AG09319 (cell line): ENCODE results near the gene HLCS.

ENCODE experiments used
- DNase-seq: peaks from one replicate; pipeline ENCODE4 v3.0.0-alpha.2; 2010; ENCODE audit warnings: low read depth; ENCODE audit errors: extremely low read depth
- CTCF ChIP-seq: IDR thresholded peaks from 2 replicates; pipeline ENCODE4 v1.5.1; 2011; ENCODE audit warnings: low read depth, mild to moderate bottlenecking, inconsistent platforms, low read length, moderate library complexity

Gene HLCS

DNA sequence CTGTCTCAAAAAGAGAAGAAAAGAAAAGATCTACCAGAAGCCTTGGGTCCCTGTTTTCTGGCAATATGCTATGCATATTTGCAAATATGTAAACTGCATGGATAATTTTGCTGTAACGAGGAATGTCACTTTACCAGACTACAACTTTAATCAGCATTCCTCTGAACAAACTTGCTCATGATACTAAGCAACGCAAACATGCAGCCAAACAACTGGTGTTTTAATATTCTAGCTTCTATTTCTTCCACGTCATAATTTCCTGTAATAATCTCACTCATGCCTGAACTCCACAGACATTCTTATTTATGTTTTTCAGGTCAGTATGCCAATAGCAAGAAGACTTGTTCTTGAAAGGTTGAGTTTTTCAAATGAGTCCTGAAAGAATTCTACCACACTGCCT, 153.4 kb downstream of the HLCS start:
- no peak for TF ChIP-seq CTCF
- peak; percentile 16 for DNase-seq

GRCh38 chr21:36811762-36812161, 154.7 kb downstream of the HLCS start:
- no peak for DNase-seq
- no peak for TF ChIP-seq CTCF

GRCh38 chr21:36810443-36810842, 156.0 kb downstream of the HLCS start:
- no peak for TF ChIP-seq CTCF
- DNase-seq = no peak

- DNase-seq = no peak
- no peak for TF ChIP-seq CTCF
These were observed 159.0 kb downstream of the HLCS start for GRCh38 chr21:36807422-36807928.

GRCh38 chr21:36806103-36806502, 160.4 kb downstream of the HLCS start:
- no peak for DNase-seq
- no peak for TF ChIP-seq CTCF

DNA sequence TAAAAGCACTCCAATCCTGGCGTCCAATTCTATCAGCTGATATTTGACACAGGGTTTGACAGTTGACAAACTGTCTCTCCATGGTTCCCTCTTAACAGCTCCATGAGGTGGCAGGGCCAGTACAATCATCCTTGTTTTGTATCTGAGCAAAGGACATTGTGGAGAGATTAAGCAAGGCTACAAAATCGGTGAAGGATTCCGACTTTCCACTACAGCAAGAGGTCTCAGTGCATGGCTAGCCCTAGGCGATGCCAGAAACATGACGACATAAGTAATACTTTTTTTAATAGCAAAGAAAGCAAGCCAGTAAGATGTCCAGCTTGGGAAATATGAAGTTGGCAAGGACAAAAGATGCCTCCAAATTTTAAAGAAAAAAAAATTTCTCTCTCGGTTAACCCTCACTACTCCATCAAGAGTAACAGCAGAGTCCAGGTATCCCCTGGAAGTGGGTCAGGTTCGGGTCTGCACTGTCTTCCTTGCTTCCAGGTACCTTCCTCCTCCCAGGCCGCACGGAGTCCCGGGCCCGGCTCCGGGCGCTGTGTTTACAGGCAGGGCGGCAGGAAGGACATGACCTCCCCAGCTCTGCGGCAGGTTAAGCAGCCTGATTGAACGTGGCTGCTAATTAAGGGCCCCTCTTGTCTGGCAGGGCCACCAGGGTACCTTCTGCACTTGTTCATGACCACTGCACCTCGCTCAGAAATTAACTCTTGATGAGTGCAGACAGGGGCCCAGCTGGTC, 161.4 kb downstream of the HLCS start:
- no peak for TF ChIP-seq CTCF
- no peak for DNase-seq

- no peak for DNase-seq
- TF ChIP-seq CTCF = no peak
These were observed 162.5 kb downstream of the HLCS start for GRCh38 chr21:36803816-36804439.
